IMR-90 (cell line): ENCODE results near the gene SSC4D. TPM values are rescaled to one million over a fixed set of nuclear protein-coding genes. Genes with fewer than 3 reads are reported as not detected.

Experiments
- ATAC-seq: fragments of 200-7000 bp; cut with Tn5 transposase; 2 replicates; pipeline ENCODE4 v1.9.1; 2020; ENCODE audit warnings: low read depth, mild to moderate bottlenecking, moderate library complexity
- BruUV-seq: library from RNA; stranded (reverse); fragments of 400-500 nt; replicated peaks from 2 replicates; lab custom pipeline; 2021; lab: Mats Ljungman, UMichigan
- CTCF ChIA-PET: fragments of 300-600 bp; formaldehyde crosslinking; extraction: SDS; loops from one replicate; lab custom pipeline; 2021; ENCODE audit warnings: antibody characterized with exemption; lab: Yijun Ruan, JAX
- POLR2A ChIA-PET: fragments of 300-600 bp; sonication (Branson Sonifier 250); formaldehyde crosslinking; loops from one replicate; lab custom pipeline; 2022; ENCODE audit warnings: antibody characterized with exemption; ENCODE audit not compliant: unreplicated experiment; lab: Charles Lee
- DNase-seq: peaks from one replicate; pipeline ENCODE4 v3.0.0; 2013
- H2AFZ ChIP-seq: replicated peaks from 2 replicates; pipeline ENCODE3; 2013; ENCODE audit warnings: low read length, mild to moderate bottlenecking; ENCODE audit not compliant: poor library complexity
- H2AK5ac ChIP-seq: 2 replicates; pipeline ENCODE4 v1.6.1; 2013; ENCODE audit warnings: low read depth, low read length, inconsistent platforms
- H2AK9ac ChIP-seq: replicated peaks from 2 replicates; pipeline ENCODE3; 2013; ENCODE audit warnings: mild to moderate bottlenecking, low read depth, low read length, moderate library complexity; ENCODE audit not compliant: poor library complexity
- H2BK120ac ChIP-seq: 2 replicates; pipeline ENCODE4 v1.6.1; 2013; ENCODE audit warnings: low read depth, low read length, inconsistent platforms
- H2BK15ac ChIP-seq: 3 replicates; pipeline ENCODE4 v1.6.1; 2013; ENCODE audit warnings: low read depth, low read length, inconsistent platforms
- H2BK20ac ChIP-seq: 2 replicates; pipeline ENCODE4 v1.6.1; 2013; ENCODE audit warnings: low read depth, mild to moderate bottlenecking, inconsistent platforms, low read length, moderate library complexity
- H2BK5ac ChIP-seq: 2 replicates; pipeline ENCODE4 v1.6.1; 2013; ENCODE audit warnings: mild to moderate bottlenecking, low read depth, low read length, inconsistent platforms; ENCODE audit not compliant: poor library complexity, severe bottlenecking
- H3K14ac ChIP-seq: replicated peaks from 2 replicates; pipeline ENCODE4 v1.6.1; 2013; ENCODE audit warnings: low read depth, low read length, inconsistent platforms
- H3K18ac ChIP-seq: 2 replicates; pipeline ENCODE4 v1.6.1; 2013; ENCODE audit warnings: low read depth, low read length, control low read depth
- H3K23ac ChIP-seq: 2 replicates; pipeline ENCODE4 v1.6.1; 2013; ENCODE audit warnings: low read depth, low read length, inconsistent platforms
- H3K27ac ChIP-seq: 2 replicates; pipeline ENCODE4 v1.5.1; 2013; ENCODE audit warnings: mild to moderate bottlenecking, control low read depth, low read length; ENCODE audit not compliant: insufficient read depth
- H3K27me3 ChIP-seq: 2 replicates; pipeline ENCODE4 v1.6.1; 2013; ENCODE audit warnings: low read length; ENCODE audit not compliant: control insufficient read depth, insufficient read depth
- H3K36me3 ChIP-seq: 2 replicates; pipeline ENCODE4 v1.6.1; 2013; ENCODE audit warnings: low read length, mixed read lengths; ENCODE audit not compliant: control insufficient read depth, insufficient read depth
- H3K4ac ChIP-seq: 2 replicates; pipeline ENCODE4 v1.6.1; 2013; ENCODE audit warnings: low read depth, low read length, inconsistent platforms
- H3K4me1 ChIP-seq: 2 replicates; pipeline ENCODE4 v1.6.1; 2013; ENCODE audit warnings: low read length, mixed read lengths; ENCODE audit not compliant: control insufficient read depth, insufficient read depth
- H3K4me2 ChIP-seq: 2 replicates; pipeline ENCODE4 v1.6.1; 2013; ENCODE audit warnings: low read depth, mild to moderate bottlenecking, control low read depth, low read length, moderate library complexity
- H3K4me3 ChIP-seq: 2 replicates; pipeline ENCODE4 v1.5.1; 2013; ENCODE audit warnings: low read depth, mild to moderate bottlenecking, control low read depth, low read length, moderate library complexity; ENCODE audit not compliant: insufficient read depth
- H3K56ac ChIP-seq: 2 replicates; pipeline ENCODE4 v1.6.1; 2013; ENCODE audit warnings: low read length, inconsistent platforms; ENCODE audit not compliant: insufficient read depth; ENCODE audit errors: extremely low read depth
- H3K79me1 ChIP-seq, 2 experiments: 2 replicates each; pipeline ENCODE4 v1.6.1; 2013; ENCODE audit warnings: low read length in 2 of 2, inconsistent platforms in 1 of 2, low read depth in 1 of 2
- H3K9ac ChIP-seq: 2 replicates; pipeline ENCODE4 v1.6.1; 2013; ENCODE audit warnings: low read depth, low read length, control low read depth
- H3K9me1 ChIP-seq: 2 replicates; pipeline ENCODE4 v1.6.1; 2013; ENCODE audit warnings: low read length, inconsistent platforms; ENCODE audit not compliant: insufficient read depth
- H3K9me3 ChIP-seq: 2 replicates; pipeline ENCODE4 v1.6.1; 2013; ENCODE audit warnings: low read length; ENCODE audit not compliant: control insufficient read depth, insufficient read depth
- H4K20me1 ChIP-seq: 2 replicates; pipeline ENCODE4 v1.6.1; 2013; ENCODE audit warnings: low read length, inconsistent platforms; ENCODE audit not compliant: insufficient read depth
- H4K5ac ChIP-seq: 2 replicates; pipeline ENCODE4 v1.6.1; 2013; ENCODE audit warnings: mild to moderate bottlenecking, low read depth, low read length, control low read depth
- H4K8ac ChIP-seq, 2 experiments: 2 replicates each; pipeline ENCODE4 v1.6.1; 2013; ENCODE audit warnings: low read depth in 2 of 2, low read length in 2 of 2, control low read depth in 1 of 2, inconsistent platforms in 1 of 2
- H4K91ac ChIP-seq: 2 replicates; pipeline ENCODE4 v1.6.1; 2013; ENCODE audit warnings: low read depth, low read length, inconsistent platforms; ENCODE audit not compliant: insufficient read depth
- BHLHE40 ChIP-seq: fragments of 150-350 bp; IDR thresholded peaks from 2 replicates; pipeline ENCODE4 v1.6.1; 2016; ENCODE audit warnings: mild to moderate bottlenecking, low read depth, low read length
- CEBPB ChIP-seq: IDR thresholded peaks from 2 replicates; pipeline ENCODE4 v1.6.1; 2012; ENCODE audit warnings: low read depth, low read length, improper control_type of control experiment
- CHD1 ChIP-seq: IDR thresholded peaks from 2 replicates; pipeline ENCODE4 v1.6.1; 2012; ENCODE audit warnings: low read depth, low read length, improper control_type of control experiment
- FOS ChIP-seq: fragments of 150-350 bp; IDR thresholded peaks from 2 replicates; pipeline ENCODE4 v1.6.1; 2016; ENCODE audit warnings: low read depth, low read length
- MAFK ChIP-seq: IDR thresholded peaks from 2 replicates; pipeline ENCODE4 v1.6.1; 2012; ENCODE audit warnings: low read depth, low read length, improper control_type of control experiment
- MAZ ChIP-seq: IDR thresholded peaks from 2 replicates; pipeline ENCODE4 v1.6.1; 2012; ENCODE audit warnings: low read depth, mild to moderate bottlenecking, low read length, improper control_type of control experiment, moderate library complexity, borderline replicate concordance
- MXI1 ChIP-seq: IDR thresholded peaks from 2 replicates; pipeline ENCODE4 v1.6.1; 2012; ENCODE audit warnings: low read depth, mild to moderate bottlenecking, low read length, moderate library complexity, borderline replicate concordance
- NFE2L2 ChIP-seq: fragments of 150-350 bp; IDR thresholded peaks from 2 replicates; pipeline ENCODE4 v1.6.1; 2016; ENCODE audit warnings: low read depth, mild to moderate bottlenecking, low read length
- POLR2A ChIP-seq: IDR thresholded peaks from 2 replicates; pipeline ENCODE4 v1.6.1; 2012; ENCODE audit warnings: mild to moderate bottlenecking, low read depth, low read length
- RAD21 ChIP-seq: IDR thresholded peaks from 2 replicates; pipeline ENCODE4 v1.6.1; 2012; ENCODE audit warnings: low read length, improper control_type of control experiment
- RCOR1 ChIP-seq: IDR thresholded peaks from 2 replicates; pipeline ENCODE4 v1.6.1; 2012; ENCODE audit warnings: mild to moderate bottlenecking, low read length, improper control_type of control experiment; ENCODE audit not compliant: insufficient replicate concordance
- RFX5 ChIP-seq: IDR thresholded peaks from 2 replicates; pipeline ENCODE4 v1.8.0; 2012; ENCODE audit warnings: low read depth, mild to moderate bottlenecking, low read length, moderate library complexity
- SMC3 ChIP-seq: fragments of 150-350 bp; IDR thresholded peaks from 2 replicates; pipeline ENCODE4 v1.6.1; 2016; ENCODE audit warnings: low read depth, mild to moderate bottlenecking, antibody characterized with exemption, low read length, moderate library complexity
- WGBS, 2 experiments: methylation state at CpG; one replicate each; pipeline versions ENCODE4 v1.1.5 to v1.1.7; 2013; ENCODE audit warnings: missing lambda C conversion rate in 2 of 2; ENCODE audit not compliant: insufficient read length in 1 of 2; ENCODE audit errors: extremely low coverage in 2 of 2; 5-methylcytosine and 5-hydroxymethylcytosine counted together
- dilution Hi-C: fragments of 300-500 bp; cut with HindIII; formaldehyde crosslinking; loops from one replicate; pipeline ENCODE4 v1.14.3; 2018; ENCODE audit warnings: low sequenced_read_pairs; ENCODE audit not compliant: unreplicated experiment
- in situ Hi-C: fragments of 300-500 bp; cut with MboI; formaldehyde crosslinking; loops from 3 replicates; pipeline ENCODE4 v1.14.3; 2019; ENCODE audit warnings: low sequenced_read_pairs, inconsistent platforms, mixed read lengths
- intact Hi-C: fragments of 100-400 bp; cut with micrococcal nuclease; formaldehyde crosslinking; loops from 2 replicates; pipeline ENCODE4 v1.10.0; 2022
- polyA plus RNA-seq, 3 experiments: library from polyadenylated mRNA; depleted of rRNA; stranded (reverse); fragments of >200 nt; gene quantifications; 2 replicates each; pipeline ENCODE4 v1.2.3, GENCODE V29; 2012; ENCODE audit warnings: low replicate concordance in 1 of 3
- total RNA-seq: library from RNA; depleted of rRNA; stranded (reverse); fragments of >200 nt; gene quantifications from 2 replicates; pipeline ENCODE4 v1.2.3, GENCODE V29; 2012
- TF ChIP-seq, protein P1 (sequence below): conservative IDR thresholded peaks from 2 replicates; pipeline ENCODE4 v1.5.1; 2012; ENCODE audit warnings: mild to moderate bottlenecking, low read depth, low read length, improper control_type of control experiment
- TF ChIP-seq, protein P2 (sequence below): fragments of 150-350 bp; IDR thresholded peaks from 2 replicates; pipeline ENCODE4 v1.6.1; 2017; ENCODE audit warnings: mild to moderate bottlenecking, antibody characterized with exemption, low read length, low read depth
- TF ChIP-seq, protein P3 (sequence below): fragments of 150-350 bp; IDR thresholded peaks from 2 replicates; pipeline ENCODE4 v1.6.1; 2016; ENCODE audit warnings: low read depth, mild to moderate bottlenecking, low read length, moderate library complexity, borderline replicate concordance

Gene SSC4D
- total and polyA plus RNA-seq, 2 of the 4 experiments (the other 2 are of a cell fraction): 0.36 to 0.70 TPM

DNA sequence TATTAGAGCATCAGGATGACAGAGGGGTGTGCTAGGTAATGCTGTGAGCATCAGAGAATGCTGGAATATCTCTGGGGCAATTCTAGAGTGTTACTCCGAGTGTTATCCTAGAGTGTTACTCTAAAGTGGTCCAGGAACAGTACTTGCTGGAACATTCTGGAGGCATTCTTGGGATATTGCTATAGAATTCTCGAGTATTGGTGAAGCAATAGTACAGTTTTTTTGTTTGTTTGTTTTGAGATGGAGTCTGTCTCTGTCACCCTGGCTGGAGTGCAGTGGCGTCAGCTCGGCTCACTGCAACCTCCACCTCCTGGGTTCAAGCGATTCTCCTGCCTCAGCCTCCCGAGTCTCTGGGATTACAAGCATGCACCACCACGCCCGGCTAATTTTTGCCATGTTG, 12.6 kb downstream of the SSC4D start:
- Histone ChIP-seq H3K4me2 (no peak overlapping the region), H3K27me3 (no peaks in the 10 kb centered on the region; the same call in 1 of the 2 replicates), H2AK5ac (no peak overlapping the region), H3K27ac (no peak overlapping the region), H3K9me3 (no peaks in the 10 kb centered on the region), H3K18ac (no peak overlapping the region), H4K5ac (no peak overlapping the region), H2AK9ac (no peak overlapping the region), H3K4ac (no peak overlapping the region), H2AFZ (no peak overlapping the region), H3K36me3 (no peaks in the 10 kb centered on the region), H4K91ac (no peak overlapping the region), H3K14ac (no peak overlapping the region), H3K9me1 (peaks cover 11% of the 10 kb centered on the region), H4K8ac (no peak overlapping the region), H4K20me1 (no peaks in the 10 kb centered on the region), H2BK20ac (no peak overlapping the region), H2BK120ac (no peak overlapping the region), H2BK15ac (no peak overlapping the region), H3K56ac (no peak overlapping the region), H3K4me1 (peaks cover 13% of the 10 kb centered on the region), H3K4me3 (no peak overlapping the region), H3K79me1 (peaks cover 0 to 5% of the 10 kb centered on the region in 2 experiments; a peak in 1 of 4 replicates), H3K23ac (no peak overlapping the region), H3K9ac (no peak overlapping the region), H2BK5ac (no peak overlapping the region)
- in situ Hi-C loops: no loop called here
- POLR2A ChIA-PET: no interaction called here
- dilution Hi-C loops: no loop called here
- ATAC-seq (no peak), DNase-seq (no peak)
- CTCF ChIA-PET: no interaction called here
- no TSS peak for BruUV-seq
- TF ChIP-seq SMC3: no peak
- no peak for TF ChIP-seq CHD1
- no peak for TF ChIP-seq CEBPB
- TF ChIP-seq RFX5: no peak
- no peak for TF ChIP-seq RAD21
- no peak for TF ChIP-seq POLR2A
- TF ChIP-seq MAFK: no peak
- TF ChIP-seq, protein P1, sequence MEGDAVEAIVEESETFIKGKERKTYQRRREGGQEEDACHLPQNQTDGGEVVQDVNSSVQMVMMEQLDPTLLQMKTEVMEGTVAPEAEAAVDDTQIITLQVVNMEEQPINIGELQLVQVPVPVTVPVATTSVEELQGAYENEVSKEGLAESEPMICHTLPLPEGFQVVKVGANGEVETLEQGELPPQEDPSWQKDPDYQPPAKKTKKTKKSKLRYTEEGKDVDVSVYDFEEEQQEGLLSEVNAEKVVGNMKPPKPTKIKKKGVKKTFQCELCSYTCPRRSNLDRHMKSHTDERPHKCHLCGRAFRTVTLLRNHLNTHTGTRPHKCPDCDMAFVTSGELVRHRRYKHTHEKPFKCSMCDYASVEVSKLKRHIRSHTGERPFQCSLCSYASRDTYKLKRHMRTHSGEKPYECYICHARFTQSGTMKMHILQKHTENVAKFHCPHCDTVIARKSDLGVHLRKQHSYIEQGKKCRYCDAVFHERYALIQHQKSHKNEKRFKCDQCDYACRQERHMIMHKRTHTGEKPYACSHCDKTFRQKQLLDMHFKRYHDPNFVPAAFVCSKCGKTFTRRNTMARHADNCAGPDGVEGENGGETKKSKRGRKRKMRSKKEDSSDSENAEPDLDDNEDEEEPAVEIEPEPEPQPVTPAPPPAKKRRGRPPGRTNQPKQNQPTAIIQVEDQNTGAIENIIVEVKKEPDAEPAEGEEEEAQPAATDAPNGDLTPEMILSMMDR: no peak
- no peak for TF ChIP-seq NFE2L2
- TF ChIP-seq FOS: no peak
- TF ChIP-seq RCOR1: no peak
- TF ChIP-seq BHLHE40: no peak
- TF ChIP-seq, protein P2, sequence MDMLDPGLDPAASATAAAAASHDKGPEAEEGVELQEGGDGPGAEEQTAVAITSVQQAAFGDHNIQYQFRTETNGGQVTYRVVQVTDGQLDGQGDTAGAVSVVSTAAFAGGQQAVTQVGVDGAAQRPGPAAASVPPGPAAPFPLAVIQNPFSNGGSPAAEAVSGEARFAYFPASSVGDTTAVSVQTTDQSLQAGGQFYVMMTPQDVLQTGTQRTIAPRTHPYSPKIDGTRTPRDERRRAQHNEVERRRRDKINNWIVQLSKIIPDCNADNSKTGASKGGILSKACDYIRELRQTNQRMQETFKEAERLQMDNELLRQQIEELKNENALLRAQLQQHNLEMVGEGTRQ: no peak
- TF ChIP-seq, protein P3, sequence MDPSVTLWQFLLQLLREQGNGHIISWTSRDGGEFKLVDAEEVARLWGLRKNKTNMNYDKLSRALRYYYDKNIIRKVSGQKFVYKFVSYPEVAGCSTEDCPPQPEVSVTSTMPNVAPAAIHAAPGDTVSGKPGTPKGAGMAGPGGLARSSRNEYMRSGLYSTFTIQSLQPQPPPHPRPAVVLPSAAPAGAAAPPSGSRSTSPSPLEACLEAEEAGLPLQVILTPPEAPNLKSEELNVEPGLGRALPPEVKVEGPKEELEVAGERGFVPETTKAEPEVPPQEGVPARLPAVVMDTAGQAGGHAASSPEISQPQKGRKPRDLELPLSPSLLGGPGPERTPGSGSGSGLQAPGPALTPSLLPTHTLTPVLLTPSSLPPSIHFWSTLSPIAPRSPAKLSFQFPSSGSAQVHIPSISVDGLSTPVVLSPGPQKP: no peak
- no peak for TF ChIP-seq MXI1
- no peak for TF ChIP-seq MAZ
- intact Hi-C loops: no loop called here
- whole genome bisulfite sequencing, 2 experiments: 81% methylated on average over 6 of the region's 8 CpGs; no CpG with 5 or more reads in 1 of the 2 experiments
